ENCODE measurements around the gene DMBT1.

The DMBT1 gene

DNA sequence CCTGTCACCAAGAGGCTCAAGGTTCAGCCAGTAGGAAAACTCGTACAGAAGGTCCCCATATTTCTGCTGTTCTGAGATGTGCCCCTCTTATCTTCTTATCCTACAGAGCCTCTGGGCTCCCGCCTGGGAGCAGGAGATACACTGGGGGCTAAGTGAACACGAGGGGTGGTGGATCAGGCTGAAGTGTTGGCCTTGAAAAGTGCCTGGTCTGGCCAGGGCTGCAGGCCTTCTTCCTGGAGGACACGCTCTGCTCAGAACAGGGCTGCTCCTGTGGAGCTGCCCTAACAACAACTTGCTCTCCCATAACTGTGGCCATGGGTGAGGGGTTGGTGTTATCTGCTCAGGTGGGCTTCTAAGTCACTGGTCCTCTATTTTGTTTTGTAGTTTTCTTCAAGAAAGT, 105.4 kb downstream of the DMBT1 start:
- DNase-seq (ENCODE audit: extremely low read depth in 1 of 2, low read depth in 1 of 2), result no peak

DNA sequence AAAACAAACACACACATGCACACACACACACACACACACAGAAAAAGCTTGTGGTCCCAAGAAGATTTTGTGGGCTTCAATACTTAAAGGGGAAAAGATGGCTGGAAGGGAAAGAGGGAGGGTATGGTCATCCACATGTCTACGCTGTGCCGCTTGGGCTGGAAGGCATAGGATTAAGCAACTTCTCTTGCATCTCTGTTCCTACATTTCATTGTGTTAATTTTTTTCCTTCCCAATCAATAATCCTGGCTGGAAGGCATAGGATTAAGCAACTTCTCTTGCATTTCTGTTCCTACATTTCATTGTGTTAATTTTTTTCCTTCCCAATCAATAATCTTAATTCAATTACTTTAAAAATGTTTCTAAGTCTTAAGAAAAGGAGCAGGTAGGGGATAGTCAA, 108.5 kb downstream of the DMBT1 start:
- no peak for DNase-seq (ENCODE audit: extremely low read depth in 1 of 2, low read depth in 1 of 2)

DNA sequence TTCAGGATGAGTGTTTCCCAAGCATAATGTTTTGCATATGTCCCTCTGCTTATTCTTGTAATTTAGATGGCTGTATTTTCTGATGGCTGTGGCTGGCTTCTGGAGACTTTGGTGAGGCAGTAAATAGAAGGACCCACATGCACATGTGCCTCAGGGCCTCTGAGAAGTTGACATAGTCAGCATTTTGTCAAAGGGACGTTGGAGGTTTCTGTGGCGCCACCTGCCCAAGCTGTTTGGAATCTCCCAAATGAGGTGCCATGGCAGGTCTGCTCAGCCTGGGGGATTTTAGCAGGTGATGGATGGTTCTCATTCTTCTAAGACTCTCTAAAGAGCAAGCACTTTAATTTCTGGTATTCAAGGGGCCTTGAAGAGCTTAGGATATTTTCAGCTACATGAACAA, 109.3 kb downstream of the DMBT1 start:
- DNase-seq (ENCODE audit: extremely low read depth in 1 of 2, low read depth in 1 of 2), result no peak

DNA sequence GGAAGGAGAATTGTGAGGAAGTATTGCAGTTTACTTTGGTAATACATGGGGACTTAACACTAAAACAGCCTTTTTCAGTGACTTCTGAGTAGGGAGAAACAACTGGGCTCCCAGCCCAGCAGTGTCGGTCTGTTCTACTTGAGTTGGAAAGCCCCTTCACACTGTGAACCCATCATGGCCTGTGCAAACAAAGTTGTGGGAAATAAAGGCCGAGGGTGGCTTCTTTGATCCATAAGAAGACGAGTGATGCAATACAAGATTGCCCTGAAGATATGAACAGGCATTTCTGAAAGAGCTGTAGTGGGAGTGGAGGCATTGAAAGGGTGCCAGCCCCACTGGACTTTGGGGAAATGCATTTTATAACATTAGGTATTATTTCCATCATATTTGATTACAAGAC, 110.8 kb downstream of the DMBT1 start:
- no peak for DNase-seq (ENCODE audit: extremely low read depth in 1 of 2, low read depth in 1 of 2)

DNA sequence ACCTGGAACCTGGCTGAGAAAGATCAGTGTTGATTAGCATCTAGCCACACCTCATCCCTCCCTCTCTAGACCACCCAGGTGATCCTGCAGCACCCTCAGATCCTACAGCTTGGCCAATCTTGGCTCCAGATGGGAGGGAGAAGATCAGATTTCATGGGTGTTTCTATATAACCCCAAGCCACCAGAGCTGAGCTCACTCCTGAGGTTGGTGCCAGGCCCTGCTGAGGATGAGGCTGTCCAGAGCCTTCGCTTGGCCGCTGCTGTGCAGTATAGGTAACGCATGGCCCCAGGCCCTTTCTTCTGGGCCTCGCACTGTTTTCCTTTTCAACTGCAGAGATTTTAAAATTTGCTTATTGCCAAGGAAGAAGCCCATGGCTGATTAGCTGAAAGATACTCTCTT, 112.1 kb downstream of the DMBT1 start:
- DNase-seq (ENCODE audit: extremely low read depth in 1 of 2, low read depth in 1 of 2), result no peak

DNA sequence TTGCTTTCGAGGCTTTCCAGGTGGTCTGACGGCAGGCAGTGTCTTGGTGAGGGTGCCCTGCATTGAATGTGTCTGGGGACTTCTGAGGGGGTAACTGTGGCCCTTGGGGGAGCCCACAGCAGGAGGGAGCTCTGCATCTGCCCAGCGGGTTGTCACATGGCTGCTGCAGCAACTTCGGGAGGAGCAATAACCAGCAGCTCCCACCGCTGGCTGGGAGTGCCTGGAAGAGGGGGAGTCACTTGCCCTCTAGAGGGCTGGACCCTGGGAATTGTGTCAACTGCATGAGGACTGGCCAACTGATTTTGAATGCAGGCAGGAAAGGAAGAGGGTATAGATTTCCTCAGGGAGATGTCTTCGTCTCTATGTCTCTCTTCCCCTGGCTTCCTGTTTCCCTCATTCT, 112.7 kb downstream of the DMBT1 start:
- DNase-seq (ENCODE audit: extremely low read depth in 1 of 2, low read depth in 1 of 2), result no peak

DNA sequence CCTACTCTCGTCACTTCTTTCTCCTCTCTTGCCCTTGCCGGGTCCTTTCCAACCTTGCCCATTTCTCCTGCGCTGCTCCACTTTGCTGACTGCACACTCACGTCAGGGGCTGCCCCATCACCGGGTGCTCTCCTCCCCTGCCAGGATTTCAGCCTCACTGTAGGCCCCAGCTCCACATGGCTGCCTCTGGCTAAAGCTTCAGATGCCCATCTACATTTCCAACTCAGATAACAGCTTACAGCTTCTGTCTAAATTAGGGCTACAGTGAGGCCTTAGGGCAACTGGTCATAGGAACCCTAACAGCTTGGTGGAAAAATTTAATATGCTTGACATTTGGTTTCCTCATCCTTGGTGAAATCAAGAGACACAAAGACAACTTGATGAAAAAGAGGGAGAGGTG, 113.2 kb downstream of the DMBT1 start:
- DNase-seq (ENCODE audit: extremely low read depth in 1 of 2, low read depth in 1 of 2), result no peak

DNA sequence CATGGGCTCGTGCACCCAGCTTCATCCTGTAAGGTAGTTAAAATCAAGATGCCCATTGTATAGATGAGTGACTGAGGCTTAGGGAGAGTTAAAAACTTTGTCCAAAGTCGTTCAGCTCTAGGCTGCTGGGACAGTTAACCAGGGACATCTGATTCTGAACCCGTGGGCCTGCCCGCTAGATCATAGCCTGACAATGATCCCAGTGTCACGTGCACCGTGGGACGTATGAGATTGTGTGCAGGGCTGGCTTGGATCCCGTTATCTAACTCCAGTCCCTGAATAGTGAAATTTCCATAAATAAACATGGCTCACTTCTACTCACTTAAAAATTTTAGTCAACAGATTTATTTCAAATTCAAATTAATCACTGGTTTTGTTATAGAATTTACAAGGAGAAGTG, 114.2 kb downstream of the DMBT1 start:
- no peak for DNase-seq (ENCODE audit: extremely low read depth in 1 of 2, low read depth in 1 of 2)

DNA sequence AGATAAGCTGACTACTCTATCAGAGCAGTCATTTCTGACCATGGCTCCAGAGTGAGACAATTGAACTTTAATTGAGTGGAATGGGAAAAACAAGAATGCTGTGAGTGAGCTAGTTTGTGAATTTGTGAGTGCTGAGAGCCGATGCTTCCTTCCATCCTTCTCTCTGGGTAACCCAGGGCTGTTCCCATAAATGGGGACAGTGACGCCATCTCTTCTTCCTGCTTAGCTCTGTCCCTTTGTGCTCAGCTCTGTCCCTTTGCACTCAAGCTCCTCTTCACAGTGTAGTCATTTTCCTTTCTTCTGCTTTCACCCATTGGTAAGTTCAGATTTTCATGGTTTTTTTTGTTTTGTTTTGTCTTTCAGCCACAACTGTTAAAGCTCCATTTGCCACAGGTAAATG, 114.7 kb downstream of the DMBT1 start:
- DNase-seq (ENCODE audit: extremely low read depth in 1 of 2, low read depth in 1 of 2), result no peak

DNA sequence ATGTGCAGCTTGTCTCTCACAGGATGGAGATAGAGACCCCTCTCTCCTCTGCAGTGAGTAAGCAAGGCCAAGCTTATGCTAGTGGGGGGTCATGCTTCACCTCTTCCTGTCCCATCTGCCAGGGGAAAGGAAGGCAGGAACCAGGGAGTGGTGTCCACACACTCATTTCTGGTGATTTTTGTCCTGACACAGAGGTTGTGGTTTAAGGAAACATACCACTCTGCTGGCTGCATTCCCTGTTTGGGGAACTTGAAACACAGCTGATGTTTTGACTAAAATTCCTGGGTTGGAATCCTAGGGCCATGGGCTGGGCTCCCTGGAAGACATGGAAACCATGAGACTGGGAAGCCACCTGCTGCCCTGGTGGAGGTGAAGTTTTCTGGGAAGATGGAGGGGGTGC, 117.7 kb downstream of the DMBT1 start:
- DNase-seq (ENCODE audit: extremely low read depth in 1 of 2, low read depth in 1 of 2), result no peak

DNA sequence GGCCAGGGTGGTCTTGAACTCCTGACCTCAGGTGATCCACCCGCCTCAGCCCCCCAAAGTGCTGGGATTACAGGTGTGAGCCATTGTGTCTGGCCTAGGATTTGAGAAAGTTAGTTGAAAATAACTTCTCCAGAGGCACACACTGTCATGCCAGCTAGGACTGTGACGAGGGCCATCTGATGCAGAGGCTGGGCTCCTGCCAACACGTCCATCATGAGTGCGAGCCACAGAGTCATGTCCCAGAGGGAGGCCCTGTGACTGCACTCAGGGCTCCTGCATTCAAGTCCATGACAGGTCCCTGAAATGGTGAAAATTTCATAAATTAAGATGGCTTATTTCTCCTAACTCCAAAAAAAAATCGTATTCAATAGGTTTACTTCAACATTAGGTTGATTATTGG, 122.0 kb downstream of the DMBT1 start:
- no peak for DNase-seq (ENCODE audit: extremely low read depth in 1 of 2, low read depth in 1 of 2)

DNA sequence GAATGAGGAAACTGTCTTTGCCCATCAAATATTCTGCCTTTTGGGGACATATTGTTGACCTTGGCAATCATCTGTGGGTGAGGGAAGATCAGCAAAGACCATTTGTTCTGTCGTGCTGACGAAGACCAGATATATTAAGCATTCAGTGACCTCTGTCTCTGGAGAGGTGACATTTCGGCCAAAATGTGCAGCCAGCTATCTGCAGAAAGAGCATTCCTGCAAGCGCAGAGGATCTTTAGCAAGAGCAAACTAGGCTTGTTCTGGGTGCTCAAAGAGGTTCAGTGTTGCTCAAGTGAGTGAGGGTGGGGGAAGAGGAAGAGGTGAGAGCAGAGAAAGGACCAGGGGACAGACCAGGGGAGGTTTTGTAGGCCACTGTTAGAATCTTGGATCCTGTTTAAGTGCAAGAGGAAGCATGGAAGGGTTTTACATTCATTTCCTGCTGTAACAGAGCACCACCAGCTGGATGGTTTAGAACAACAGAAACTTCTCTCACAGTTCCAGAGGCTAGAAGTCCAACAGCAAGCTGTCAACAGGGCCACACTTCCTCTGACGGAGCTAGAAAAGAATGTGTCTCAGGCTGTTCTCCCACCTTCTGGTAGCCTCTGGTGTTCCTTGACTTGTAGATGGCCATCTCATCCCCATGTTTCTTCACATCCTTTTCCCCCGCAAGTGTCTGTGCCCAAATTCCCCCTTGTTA, 127.9 kb downstream of the DMBT1 start:
- no peak for DNase-seq (ENCODE audit: extremely low read depth in 1 of 2, low read depth in 1 of 2)

DNA sequence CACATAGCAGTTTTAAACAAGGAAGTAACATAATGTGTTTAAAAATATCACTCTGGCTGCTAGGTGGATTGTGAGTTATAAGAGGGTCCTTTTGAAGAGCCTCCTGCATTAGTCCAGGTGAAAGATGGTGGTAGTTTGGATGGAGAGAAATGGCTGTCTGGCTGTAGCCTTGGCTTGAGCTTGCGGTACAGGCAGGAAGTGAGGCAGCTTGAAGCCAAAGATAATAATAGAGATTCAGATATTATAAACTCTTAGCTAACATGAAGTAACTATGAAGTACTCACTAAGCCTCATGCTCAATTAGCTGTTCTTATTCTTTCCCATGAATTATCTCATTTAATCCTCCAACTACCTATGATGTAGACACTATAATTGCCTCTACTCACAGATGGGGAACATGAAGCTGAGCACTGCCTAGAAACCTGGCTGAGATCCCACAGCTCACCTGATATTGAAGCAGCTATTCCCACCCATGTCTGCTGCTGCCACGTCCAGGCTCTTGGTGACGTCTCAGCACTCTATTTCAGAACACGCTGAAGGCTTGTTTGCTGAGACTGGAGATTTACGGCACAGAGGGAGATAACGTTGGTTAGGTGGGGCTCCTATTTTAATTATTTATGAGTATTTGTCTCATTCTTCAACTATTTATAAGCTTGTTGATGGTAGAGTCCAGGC, 128.7 kb downstream of the DMBT1 start:
- DNase-seq (ENCODE audit: extremely low read depth in 1 of 2, low read depth in 1 of 2), result no peak

DNA sequence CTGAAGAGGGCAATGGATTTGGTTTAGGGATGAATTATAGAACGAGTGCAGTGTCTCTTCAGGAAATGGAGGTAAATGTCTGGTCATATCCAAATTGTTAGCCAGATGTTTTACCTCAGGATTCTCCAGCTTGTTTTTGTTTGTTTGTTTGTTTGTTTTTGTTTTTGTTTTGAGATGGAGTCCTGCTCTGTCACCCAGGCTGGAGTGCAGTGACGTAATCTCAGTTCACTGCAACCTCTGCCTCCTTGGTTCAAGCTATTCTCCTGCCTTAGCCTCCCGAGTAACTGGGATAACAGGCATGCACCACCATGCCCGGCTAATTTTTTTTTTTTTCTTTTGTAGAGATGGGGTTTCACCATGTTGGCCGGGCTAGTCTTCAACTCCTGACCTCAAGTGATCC, 132.2 kb downstream of the DMBT1 start:
- no peak for DNase-seq (ENCODE audit: extremely low read depth in 1 of 2, low read depth in 1 of 2)

All from activated CD8-positive, alpha-beta memory T cell treated with anti-CD3 and anti-CD28 coated beads for 1 hour (primary cell).